ENCODE results near the gene GEMIN5.

Gene GEMIN5

GRCh38 chr5:154863291-154864080, 74.5 kb downstream of the GEMIN5 start:
- H3K4me3 ChIP-seq (ENCODE audit: low read depth, low read length), result no peak overlapping the region
- no peak for TF ChIP-seq CTCF (IDR thresholded peaks at IDR 0.05; ENCODE audit: low read depth, low read length)

- no peak for TF ChIP-seq CTCF (IDR thresholded peaks at IDR 0.05; ENCODE audit: low read depth, low read length)
- no peak overlapping the region for H3K4me3 ChIP-seq (ENCODE audit: low read depth, low read length)
These were observed 75.2 kb downstream of the GEMIN5 start for GRCh38 chr5:154862766-154863165.

GRCh38 chr5:154861946-154862345, 76.1 kb downstream of the GEMIN5 start:
- TF ChIP-seq CTCF (IDR thresholded peaks at IDR 0.05; ENCODE audit: low read depth, low read length), result no peak
- no peak overlapping the region for H3K4me3 ChIP-seq (ENCODE audit: low read depth, low read length)

- no peak for TF ChIP-seq CTCF (IDR thresholded peaks at IDR 0.05; ENCODE audit: low read depth, low read length)
- peak overlapping the region; percentile 62 for H3K4me3 ChIP-seq (ENCODE audit: low read depth, low read length)
These were observed 77.2 kb downstream of the GEMIN5 start for GRCh38 chr5:154860765-154861164.

GRCh38 chr5:154860123-154860522, 77.9 kb downstream of the GEMIN5 start:
- peak overlapping the region; percentile 62 for H3K4me3 ChIP-seq (ENCODE audit: low read depth, low read length)
- no peak for TF ChIP-seq CTCF (IDR thresholded peaks at IDR 0.05; ENCODE audit: low read depth, low read length)

- H3K4me3 ChIP-seq (ENCODE audit: low read depth, low read length), result peak overlapping the region; percentile 62
- TF ChIP-seq CTCF (IDR thresholded peaks at IDR 0.05; ENCODE audit: low read depth, low read length), result no peak
These were observed 78.8 kb downstream of the GEMIN5 start for GRCh38 chr5:154858972-154859871.

Data from WI38 (cell line).